Stimulated activated memory B cell treated with anti-CD40 and anti-IgM and Interleukin-4, amounts not matched to agents 10 μg/mL and 1 μg/mL and 100 μg/mL, for 72 hours (primary cell): ENCODE measurements around the gene TMEM117.
"Not testable (repeated sequence)": the region's sequence is repeated elsewhere in the genome, so short reads cannot be mapped to it uniquely, and the experiment has no call there.

Experiments
- ATAC-seq: fragments of 150-1000 bp; cut with Tn5 transposase; 2 replicates; pipeline ENCODE4 v1.10.0; 2021
- H3K27ac Mint-ChIP-seq: one replicate; pipeline ENCODE4 v1.8.0; 2022; ENCODE audit warnings: mild to moderate bottlenecking, mixed read lengths
- H3K27me3 Mint-ChIP-seq: one replicate; pipeline ENCODE4 v1.8.0; 2022; ENCODE audit warnings: mixed read lengths
- H3K36me3 Mint-ChIP-seq: one replicate; pipeline ENCODE4 v1.8.0; 2022; ENCODE audit warnings: mixed read lengths
- H3K4me1 Mint-ChIP-seq: one replicate; pipeline ENCODE4 v1.8.0; 2022; ENCODE audit warnings: mixed read lengths
- H3K4me3 Mint-ChIP-seq: one replicate; pipeline ENCODE4 v1.8.0; 2022; ENCODE audit warnings: mild to moderate bottlenecking, moderate library complexity, mixed read lengths
- H3K9me3 Mint-ChIP-seq: one replicate; pipeline ENCODE4 v1.8.0; 2022; ENCODE audit warnings: mixed read lengths

The TMEM117 gene

DNA sequence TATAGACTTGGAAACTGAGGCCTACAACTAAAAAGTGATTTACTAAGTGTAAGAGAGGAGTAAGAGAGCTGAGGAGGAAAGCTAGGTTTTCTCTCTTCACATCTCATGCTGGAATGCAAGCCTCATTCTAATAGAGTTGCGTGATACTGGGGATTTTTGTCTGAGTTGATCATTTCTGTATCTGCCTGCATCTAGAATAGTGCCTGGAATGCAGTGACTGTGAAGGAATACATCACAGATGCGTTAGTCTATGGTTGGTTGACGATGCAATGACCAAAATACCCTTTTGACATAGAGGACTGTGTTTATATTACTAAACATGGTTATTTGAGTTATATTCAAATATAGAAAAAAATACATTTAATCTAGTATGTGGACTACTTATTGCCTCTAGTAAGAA is 9.2 kb upstream of the TMEM117 start:
- no peak overlapping the region for H3K4me3 Mint-ChIP-seq
- H3K4me1 Mint-ChIP-seq, result no peaks in the 10 kb centered on the region
- H3K27me3 Mint-ChIP-seq, result no peaks in the 10 kb centered on the region
- H3K36me3 Mint-ChIP-seq, result no peaks in the 10 kb centered on the region
- no peak for ATAC-seq
- H3K9me3 Mint-ChIP-seq, result no peaks in the 10 kb centered on the region
- H3K27ac Mint-ChIP-seq, result no peak overlapping the region

DNA sequence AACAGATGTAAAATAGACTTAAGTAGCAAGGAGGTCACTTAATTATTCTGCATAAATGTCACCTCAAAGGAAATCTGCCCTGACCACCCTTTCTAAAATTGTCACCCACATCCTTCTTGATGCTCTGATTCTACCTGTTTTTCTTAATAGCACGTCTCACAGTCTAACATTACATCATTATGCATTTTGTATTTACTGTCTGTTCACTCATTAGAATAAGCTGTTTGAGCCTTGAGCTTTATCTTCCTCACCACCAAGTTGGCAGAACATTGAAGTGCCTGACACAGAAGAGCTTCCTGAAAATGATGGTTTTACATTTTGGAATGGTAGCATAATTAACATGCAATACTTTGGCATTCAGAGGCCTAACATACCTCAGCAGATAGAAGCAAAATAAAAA is 8.8 kb upstream of the TMEM117 start:
- H3K27ac Mint-ChIP-seq, result no peak overlapping the region
- no peaks in the 10 kb centered on the region for H3K4me1 Mint-ChIP-seq
- no peak overlapping the region for H3K4me3 Mint-ChIP-seq
- no peak for ATAC-seq
- no peaks in the 10 kb centered on the region for H3K36me3 Mint-ChIP-seq
- no peaks in the 10 kb centered on the region for H3K27me3 Mint-ChIP-seq
- no peaks in the 10 kb centered on the region for H3K9me3 Mint-ChIP-seq

DNA sequence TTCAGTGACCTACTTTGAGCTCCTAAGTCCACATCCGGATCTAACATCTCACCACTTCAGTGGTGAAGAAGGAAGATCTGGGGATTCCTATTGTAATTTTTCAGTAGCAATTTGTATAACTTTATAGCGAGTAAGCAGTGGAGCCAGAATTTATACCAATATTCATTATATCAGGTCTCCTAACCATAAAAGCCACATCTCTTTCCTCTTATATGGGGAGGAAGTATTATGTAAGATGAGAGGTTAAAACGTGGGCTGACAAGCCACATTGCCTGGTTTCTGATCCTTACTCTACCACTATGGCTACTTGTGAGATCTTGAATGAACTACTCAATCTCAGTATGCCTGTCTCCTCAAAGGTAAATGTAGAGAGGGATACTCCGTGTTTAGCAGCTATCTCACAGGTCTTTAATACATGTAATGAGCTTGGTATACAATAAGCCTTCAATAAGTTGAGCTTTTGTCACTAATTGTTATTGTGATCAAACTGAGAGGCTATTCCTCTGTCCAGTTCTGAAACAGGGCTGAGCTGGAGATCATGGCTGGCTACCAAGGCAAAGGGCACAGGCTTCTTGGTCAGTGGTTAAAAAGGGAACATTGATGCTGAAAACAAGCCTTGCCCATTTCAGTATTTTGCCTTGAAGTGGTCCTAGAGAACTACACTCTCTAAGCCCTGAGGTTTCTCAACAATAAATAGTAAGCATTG is 3.3 kb upstream of the TMEM117 start:
- H3K36me3 Mint-ChIP-seq, result no peaks in the 10 kb centered on the region
- no peaks in the 10 kb centered on the region for H3K27me3 Mint-ChIP-seq
- H3K4me3 Mint-ChIP-seq, result no peak overlapping the region
- no peak overlapping the region for H3K27ac Mint-ChIP-seq
- H3K9me3 Mint-ChIP-seq, result no peaks in the 10 kb centered on the region
- ATAC-seq, result no peak
- H3K4me1 Mint-ChIP-seq, result peaks cover 11% of the 10 kb centered on the region

- Mint-ChIP-seq H3K27ac (peak overlapping the region; percentile 90), H3K27me3 (no peaks in the 10 kb centered on the region), H3K4me1 (peaks cover 17% of the 10 kb centered on the region), H3K36me3 (no peaks in the 10 kb centered on the region), H3K9me3 (no peaks in the 10 kb centered on the region), H3K4me3 (peak overlapping the region; percentile 86)
- no peak for ATAC-seq
These were observed 621 bp upstream of the TMEM117 start for GRCh38 chr12:43835264-43835655.

GRCh38 chr12:43836475-43836989 is 651 bp downstream of the TMEM117 start:
- Mint-ChIP-seq H3K9me3 (no peaks in the 10 kb centered on the region), H3K4me1 (peaks cover 17% of the 10 kb centered on the region), H3K27me3 (no peaks in the 10 kb centered on the region), H3K27ac (peak overlapping the region; percentile 90), H3K4me3 (peak overlapping the region; percentile 86), H3K36me3 (no peaks in the 10 kb centered on the region)
- ATAC-seq, result peak; percentile 25

DNA sequence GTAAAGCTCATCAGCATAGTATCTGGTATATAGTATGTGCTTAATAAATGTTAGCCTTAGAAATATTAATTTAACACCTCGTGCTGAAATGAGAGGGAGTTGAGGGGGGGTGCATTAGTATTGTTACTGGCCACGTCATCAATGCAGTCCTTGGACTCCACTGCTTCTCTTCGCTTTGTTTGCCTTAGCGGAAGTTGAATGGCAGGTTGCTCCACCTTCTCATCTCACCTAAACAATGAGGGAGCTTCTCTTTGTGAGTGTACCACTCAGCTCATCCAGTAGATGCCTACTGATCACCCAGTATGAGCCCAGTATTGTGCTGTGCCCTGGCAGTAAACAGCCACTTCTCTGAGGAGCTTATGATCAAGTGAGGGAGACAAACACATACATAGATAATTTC is 4.5 kb downstream of the TMEM117 start:
- no peaks in the 10 kb centered on the region for H3K36me3 Mint-ChIP-seq
- no peak for ATAC-seq
- peaks cover 17% of the 10 kb centered on the region for H3K4me1 Mint-ChIP-seq
- H3K4me3 Mint-ChIP-seq, result no peak overlapping the region
- no peaks in the 10 kb centered on the region for H3K9me3 Mint-ChIP-seq
- H3K27me3 Mint-ChIP-seq, result no peaks in the 10 kb centered on the region
- no peak overlapping the region for H3K27ac Mint-ChIP-seq

DNA sequence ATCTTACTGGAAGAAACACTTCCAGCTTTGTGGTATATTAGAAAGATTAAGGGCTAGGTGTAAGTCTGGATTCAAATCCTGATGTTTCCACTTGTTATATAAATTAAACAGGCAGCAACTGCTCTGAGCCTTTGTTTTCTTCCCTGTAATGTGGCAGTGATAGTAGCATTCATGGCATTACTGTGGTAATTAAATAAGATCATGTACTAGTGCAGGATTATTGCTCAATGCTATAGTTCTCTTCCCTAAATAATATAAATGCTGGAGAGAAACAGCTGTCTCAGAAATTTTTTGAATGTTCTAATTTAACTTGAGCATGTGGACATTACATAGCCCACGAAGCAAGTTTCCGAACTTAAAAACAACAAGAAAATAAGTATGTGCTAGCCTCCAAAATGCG is 5.4 kb downstream of the TMEM117 start:
- no peak for ATAC-seq
- peaks cover 6% of the 10 kb centered on the region for H3K36me3 Mint-ChIP-seq
- H3K27me3 Mint-ChIP-seq, result no peaks in the 10 kb centered on the region
- no peak overlapping the region for H3K4me3 Mint-ChIP-seq
- no peak overlapping the region for H3K27ac Mint-ChIP-seq
- H3K4me1 Mint-ChIP-seq, result peaks cover 17% of the 10 kb centered on the region
- no peaks in the 10 kb centered on the region for H3K9me3 Mint-ChIP-seq

DNA sequence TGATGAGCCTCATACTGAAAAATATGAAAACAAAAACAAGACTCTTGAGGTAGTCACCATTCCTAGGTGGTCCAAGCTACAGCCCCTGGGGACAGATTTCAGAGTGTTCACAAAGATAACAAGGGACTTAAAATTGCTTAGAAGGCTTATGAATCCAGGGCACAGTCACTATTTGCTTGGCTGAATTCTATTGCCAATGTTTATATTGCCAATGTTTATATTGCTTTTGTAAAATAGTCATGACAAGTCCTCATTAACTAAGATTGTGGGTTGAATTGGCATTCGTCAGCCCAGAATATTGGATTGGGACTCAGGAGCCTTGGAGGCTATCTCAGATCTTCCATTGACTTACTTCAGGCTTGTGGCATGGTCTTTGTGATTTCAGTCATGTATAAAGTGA is 6.4 kb downstream of the TMEM117 start:
- Mint-ChIP-seq H3K36me3 (peaks cover 17% of the 10 kb centered on the region), H3K4me1 (peaks cover 7% of the 10 kb centered on the region), H3K4me3 (no peak overlapping the region), H3K27me3 (no peaks in the 10 kb centered on the region), H3K9me3 (peaks cover 3% of the 10 kb centered on the region), H3K27ac (no peak overlapping the region)
- no peak for ATAC-seq

- H3K4me1 Mint-ChIP-seq, H3K27ac Mint-ChIP-seq, H3K9me3 Mint-ChIP-seq, H3K27me3 Mint-ChIP-seq, H3K4me3 Mint-ChIP-seq, ATAC-seq: not testable (repeated sequence)
- peaks cover 43% of the 10 kb centered on the region for H3K36me3 Mint-ChIP-seq
These were observed 11.7 kb downstream of the TMEM117 start for GRCh38 chr12:43847425-43848225.

DNA sequence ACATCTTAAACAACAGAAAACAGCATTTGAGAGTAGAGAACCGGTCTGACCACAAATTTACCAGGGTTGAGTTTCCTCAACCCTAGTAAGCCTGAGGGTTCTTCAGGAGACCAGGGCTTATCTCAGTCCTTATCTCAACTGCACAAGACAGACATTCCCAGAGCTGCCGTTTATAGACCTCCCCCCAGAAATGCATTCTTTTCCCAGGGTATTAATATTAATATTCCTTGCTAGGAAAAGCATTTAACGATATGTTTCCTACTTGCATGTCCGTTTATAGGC is 12.3 kb downstream of the TMEM117 start:
- no peaks in the 10 kb centered on the region for H3K4me1 Mint-ChIP-seq
- H3K36me3 Mint-ChIP-seq, result peaks cover 43% of the 10 kb centered on the region
- no peak overlapping the region for H3K4me3 Mint-ChIP-seq
- peaks cover 7% of the 10 kb centered on the region for H3K9me3 Mint-ChIP-seq
- no peaks in the 10 kb centered on the region for H3K27me3 Mint-ChIP-seq
- no peak overlapping the region for H3K27ac Mint-ChIP-seq
- no peak for ATAC-seq

DNA sequence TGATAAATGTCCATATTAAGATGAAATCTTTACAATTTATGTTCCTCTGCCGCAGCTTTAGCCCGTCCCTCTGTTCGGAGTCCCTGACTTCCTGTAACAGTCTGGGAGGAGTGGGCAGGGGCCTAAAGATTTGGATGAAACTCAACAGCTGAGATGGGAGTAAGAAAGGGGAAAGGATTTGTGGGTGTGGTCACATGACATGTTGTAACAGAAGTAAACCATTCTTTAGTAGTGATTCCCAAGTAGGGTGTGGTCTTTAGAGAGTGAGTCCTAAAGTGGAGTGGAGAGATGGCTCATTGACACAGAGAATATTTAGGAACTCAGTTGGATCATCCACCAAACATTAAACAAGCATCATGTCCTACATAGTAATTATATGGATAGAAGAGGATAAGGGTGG is 12.9 kb downstream of the TMEM117 start:
- no peaks in the 10 kb centered on the region for H3K4me1 Mint-ChIP-seq
- H3K4me3 Mint-ChIP-seq, result no peak overlapping the region
- no peak overlapping the region for H3K27ac Mint-ChIP-seq
- ATAC-seq, result no peak
- no peaks in the 10 kb centered on the region for H3K27me3 Mint-ChIP-seq
- H3K36me3 Mint-ChIP-seq, result peaks cover 48% of the 10 kb centered on the region
- H3K9me3 Mint-ChIP-seq, result peaks cover 7% of the 10 kb centered on the region

DNA sequence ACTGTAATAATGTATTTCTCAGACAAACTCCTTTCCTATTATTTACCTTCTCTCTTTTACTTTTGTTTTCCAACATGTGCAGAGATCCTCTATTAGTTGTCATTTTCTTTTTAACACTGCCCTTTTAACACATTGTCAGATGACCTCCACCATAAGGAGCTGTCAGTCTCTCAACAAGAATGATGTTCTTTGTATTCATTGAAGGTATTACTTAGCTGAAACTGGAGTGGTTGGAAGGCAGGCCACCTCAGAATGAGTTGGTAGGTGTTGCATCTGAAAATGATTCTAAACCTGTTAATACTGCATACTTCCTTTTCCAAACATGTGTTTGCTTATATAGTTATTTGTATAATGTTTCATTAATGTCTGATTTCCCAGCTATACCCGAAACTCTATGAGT is 16.9 kb downstream of the TMEM117 start:
- H3K9me3 Mint-ChIP-seq, result no peaks in the 10 kb centered on the region
- no peaks in the 10 kb centered on the region for H3K4me1 Mint-ChIP-seq
- H3K27ac Mint-ChIP-seq, result no peak overlapping the region
- ATAC-seq, result no peak
- H3K4me3 Mint-ChIP-seq, result no peak overlapping the region
- peaks cover 33% of the 10 kb centered on the region for H3K36me3 Mint-ChIP-seq
- no peaks in the 10 kb centered on the region for H3K27me3 Mint-ChIP-seq

DNA sequence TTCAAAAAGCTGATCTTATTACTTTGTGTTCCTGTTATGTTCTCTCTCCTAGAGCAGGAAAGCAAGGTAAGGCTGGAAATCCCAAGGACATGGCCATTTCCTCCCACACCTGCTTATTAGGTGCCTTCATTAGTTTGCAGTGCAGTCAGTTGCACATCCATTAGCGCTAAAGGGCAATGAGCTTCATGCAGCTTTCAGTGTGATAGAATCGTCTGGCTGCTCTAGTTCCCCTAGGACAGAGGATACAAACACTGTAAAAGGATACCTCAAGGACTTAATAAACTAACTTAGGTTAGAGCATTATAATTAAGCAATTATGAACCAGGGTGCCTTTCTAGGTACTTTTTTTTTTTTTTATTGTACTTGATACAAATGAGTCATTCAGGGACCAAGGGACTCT is 21.1 kb downstream of the TMEM117 start:
- no peak overlapping the region for H3K4me3 Mint-ChIP-seq
- H3K27ac Mint-ChIP-seq, result no peak overlapping the region
- peaks cover 6% of the 10 kb centered on the region for H3K4me1 Mint-ChIP-seq
- H3K36me3 Mint-ChIP-seq, result peaks cover 11% of the 10 kb centered on the region
- no peaks in the 10 kb centered on the region for H3K27me3 Mint-ChIP-seq
- no peaks in the 10 kb centered on the region for H3K9me3 Mint-ChIP-seq
- no peak for ATAC-seq

- no peak overlapping the region for H3K27ac Mint-ChIP-seq
- H3K4me3 Mint-ChIP-seq, result no peak overlapping the region
- H3K9me3 Mint-ChIP-seq, result no peaks in the 10 kb centered on the region
- H3K4me1 Mint-ChIP-seq, result peaks cover 6% of the 10 kb centered on the region
- no peaks in the 10 kb centered on the region for H3K27me3 Mint-ChIP-seq
- H3K36me3 Mint-ChIP-seq, result peaks cover 11% of the 10 kb centered on the region
- ATAC-seq, result no peak
These were observed 22.2 kb downstream of the TMEM117 start for GRCh38 chr12:43858096-43858495.

DNA sequence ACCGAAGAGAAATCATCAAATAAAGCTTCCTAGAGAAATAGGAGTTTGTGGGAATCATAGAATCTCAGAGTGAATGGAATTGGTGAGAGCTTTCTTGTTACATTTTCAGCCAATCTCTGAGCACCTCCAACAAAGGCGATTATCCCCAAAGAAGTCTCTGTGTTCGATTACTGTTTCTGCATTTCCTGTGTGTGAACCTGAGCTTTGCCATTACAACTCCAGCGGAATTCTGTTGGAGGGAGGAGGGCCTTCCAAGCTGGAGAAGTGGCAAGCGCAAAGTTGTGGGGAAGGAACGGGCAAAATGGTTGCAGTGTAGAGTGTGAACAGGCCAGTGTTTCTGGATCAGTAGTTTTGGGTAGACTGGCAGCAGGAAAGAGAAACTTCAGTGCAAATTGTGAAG is 23.1 kb downstream of the TMEM117 start:
- H3K27ac Mint-ChIP-seq, result no peak overlapping the region
- H3K4me1 Mint-ChIP-seq, result peaks cover 6% of the 10 kb centered on the region
- H3K4me3 Mint-ChIP-seq, result no peak overlapping the region
- H3K36me3 Mint-ChIP-seq, result peaks cover 4% of the 10 kb centered on the region
- ATAC-seq, result no peak
- H3K27me3 Mint-ChIP-seq, result no peaks in the 10 kb centered on the region
- H3K9me3 Mint-ChIP-seq, result no peaks in the 10 kb centered on the region
